ENCODE measurements around the gene NANOS3. TPM values are rescaled to one million over a fixed set of nuclear protein-coding genes. Genes with fewer than 3 reads are reported as not detected.

NANOS3 gene
- total and polyA plus RNA-seq, 2 donors from 2014 or later: 0.35 TPM; not detected in 1

GRCh38 chr19:13856497-13856896 is 20.4 kb upstream of the NANOS3 start:
- Histone ChIP-seq H3K27me3 (ENCODE audit: control insufficient read depth, insufficient read depth, low read length) (no peaks in the 10 kb centered on the region), H3K27ac (ENCODE audit: low read depth in 2 of 2, low read length in 2 of 2) (no peak overlapping the region), H3K4me1 (ENCODE audit: control insufficient read depth in 2 of 3, insufficient read depth in 2 of 3, low read depth in 1 of 3, low read length in 3 of 3) (peaks cover 0 to 2% (median 2%) of the 10 kb centered on the region in 3 donors), H3K9me3 (ENCODE audit: control insufficient read depth in 2 of 3, insufficient read depth in 1 of 3, low read length in 3 of 3) (no peaks in the 10 kb centered on the region), H3K9ac (ENCODE audit: low read length in 3 of 3) (no peak overlapping the region), H3K36me3 (ENCODE audit: control insufficient read depth in 2 of 3, insufficient read depth in 3 of 3, low read length in 3 of 3) (no peaks in the 10 kb centered on the region), H3K4me3 (ENCODE audit: low read length in 3 of 3) (no peak overlapping the region)
- DNase-seq (no peak), FAIRE-seq (no peak)
- TF ChIP-seq, protein P1, sequence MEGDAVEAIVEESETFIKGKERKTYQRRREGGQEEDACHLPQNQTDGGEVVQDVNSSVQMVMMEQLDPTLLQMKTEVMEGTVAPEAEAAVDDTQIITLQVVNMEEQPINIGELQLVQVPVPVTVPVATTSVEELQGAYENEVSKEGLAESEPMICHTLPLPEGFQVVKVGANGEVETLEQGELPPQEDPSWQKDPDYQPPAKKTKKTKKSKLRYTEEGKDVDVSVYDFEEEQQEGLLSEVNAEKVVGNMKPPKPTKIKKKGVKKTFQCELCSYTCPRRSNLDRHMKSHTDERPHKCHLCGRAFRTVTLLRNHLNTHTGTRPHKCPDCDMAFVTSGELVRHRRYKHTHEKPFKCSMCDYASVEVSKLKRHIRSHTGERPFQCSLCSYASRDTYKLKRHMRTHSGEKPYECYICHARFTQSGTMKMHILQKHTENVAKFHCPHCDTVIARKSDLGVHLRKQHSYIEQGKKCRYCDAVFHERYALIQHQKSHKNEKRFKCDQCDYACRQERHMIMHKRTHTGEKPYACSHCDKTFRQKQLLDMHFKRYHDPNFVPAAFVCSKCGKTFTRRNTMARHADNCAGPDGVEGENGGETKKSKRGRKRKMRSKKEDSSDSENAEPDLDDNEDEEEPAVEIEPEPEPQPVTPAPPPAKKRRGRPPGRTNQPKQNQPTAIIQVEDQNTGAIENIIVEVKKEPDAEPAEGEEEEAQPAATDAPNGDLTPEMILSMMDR (IDR thresholded peaks at IDR 0.05; ENCODE audit: borderline replicate concordance, extremely low read depth, insufficient read depth): no peak
- intact Hi-C loops (cut with DNase I): no loop called here

GRCh38 chr19:13859361-13859880 is 17.5 kb upstream of the NANOS3 start:
- H3K4me3 ChIP-seq (ENCODE audit: low read length in 3 of 3): no peak overlapping the region
- TF ChIP-seq, protein P1 (IDR thresholded peaks at IDR 0.05; ENCODE audit: borderline replicate concordance, extremely low read depth, insufficient read depth): no peak
- H3K9me3 ChIP-seq (ENCODE audit: control insufficient read depth in 2 of 3, insufficient read depth in 1 of 3, low read length in 3 of 3): no peaks in the 10 kb centered on the region
- intact Hi-C loops (cut with DNase I): no loop called here
- peaks cover 0 to 7% (median 7%) of the 10 kb centered on the region in 3 donors for H3K4me1 ChIP-seq (ENCODE audit: control insufficient read depth in 2 of 3, insufficient read depth in 2 of 3, low read depth in 1 of 3, low read length in 3 of 3)
- no peak overlapping the region for H3K9ac ChIP-seq (ENCODE audit: low read length in 3 of 3)
- no peaks in the 10 kb centered on the region for H3K36me3 ChIP-seq (ENCODE audit: control insufficient read depth in 2 of 3, insufficient read depth in 3 of 3, low read length in 3 of 3)
- H3K27me3 ChIP-seq (ENCODE audit: control insufficient read depth, insufficient read depth, low read length): no peaks in the 10 kb centered on the region
- no peak overlapping the region for H3K27ac ChIP-seq (ENCODE audit: low read depth in 2 of 2, low read length in 2 of 2)
- FAIRE-seq (no peak), DNase-seq (no peak)

DNA sequence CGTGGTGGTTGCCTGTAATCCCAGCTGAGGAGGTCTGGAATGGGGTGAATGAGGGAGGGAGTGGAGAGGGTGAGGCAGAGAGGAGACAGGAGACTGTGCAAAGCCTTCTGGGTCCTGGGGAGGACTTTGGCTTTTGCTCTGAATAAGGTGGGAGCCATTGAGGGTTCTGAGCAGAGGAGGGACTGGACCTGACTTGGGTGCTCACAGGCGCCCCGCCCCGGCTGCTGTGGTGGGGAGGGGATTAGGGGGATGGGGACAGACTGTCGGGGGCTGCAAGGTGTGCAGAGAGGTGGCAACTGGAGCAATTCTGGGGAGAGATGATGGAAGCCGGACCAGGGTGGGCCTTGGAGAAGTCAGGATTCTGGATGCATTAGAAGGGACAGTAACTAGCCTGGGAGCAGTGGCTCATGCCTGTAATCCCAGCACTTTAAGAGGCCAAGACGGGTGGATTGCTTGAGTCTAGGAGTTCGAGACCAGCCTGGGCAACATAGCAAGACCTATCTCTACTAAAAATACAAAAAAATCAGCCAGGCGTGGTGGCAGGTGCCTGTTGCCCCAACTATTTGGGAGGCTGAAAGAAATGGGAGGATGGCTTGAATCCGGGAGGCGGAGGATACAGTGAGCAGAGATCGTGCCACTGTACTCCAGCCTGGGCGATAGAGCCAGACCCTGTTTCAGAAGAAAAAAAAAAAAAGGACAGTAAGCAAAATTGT is 16.1 kb upstream of the NANOS3 start:
- DNase-seq: no peak
- TF ChIP-seq, protein P1 (IDR thresholded peaks at IDR 0.05; ENCODE audit: borderline replicate concordance, extremely low read depth, insufficient read depth): no peak
- no peak overlapping the region for H3K9ac ChIP-seq (ENCODE audit: low read length in 3 of 3)
- no peak for FAIRE-seq
- H3K27ac ChIP-seq (ENCODE audit: low read depth in 2 of 2, low read length in 2 of 2): peak overlapping the region in 1 of 2 donors; percentile 9
- no peaks in the 10 kb centered on the region for H3K36me3 ChIP-seq (ENCODE audit: control insufficient read depth in 2 of 3, insufficient read depth in 3 of 3, low read length in 3 of 3)
- H3K4me1 ChIP-seq (ENCODE audit: control insufficient read depth in 2 of 3, insufficient read depth in 2 of 3, low read depth in 1 of 3, low read length in 3 of 3): peaks cover 0 to 11% (median 7%) of the 10 kb centered on the region in 3 donors
- no peaks in the 10 kb centered on the region for H3K9me3 ChIP-seq (ENCODE audit: control insufficient read depth in 2 of 3, insufficient read depth in 1 of 3, low read length in 3 of 3)
- intact Hi-C loops (cut with DNase I): loop anchor here (10.0 kb wide), 2 partner anchors 86 to 256 kb away; partner anchors contain the start of gene C19orf53
- H3K4me3 ChIP-seq (ENCODE audit: low read length in 3 of 3): no peak overlapping the region
- no peaks in the 10 kb centered on the region for H3K27me3 ChIP-seq (ENCODE audit: control insufficient read depth, insufficient read depth, low read length)
